Activated CD4-positive, alpha-beta T cell treated with anti-CD3 and anti-CD28 coated beads, Interleukin-2, amount 50 U/mL, for 4 hours (primary cell): ENCODE measurements around the gene SNX25.
"Not testable (repeated sequence)": the region's sequence is repeated elsewhere in the genome, so short reads cannot be mapped to it uniquely, and the experiment has no call there.

Experiments used
- DNase-seq, 2 experiments: peaks; one replicate each; pipeline ENCODE4 v3.0.0-alpha.2; 2020

SNX25 gene

DNA sequence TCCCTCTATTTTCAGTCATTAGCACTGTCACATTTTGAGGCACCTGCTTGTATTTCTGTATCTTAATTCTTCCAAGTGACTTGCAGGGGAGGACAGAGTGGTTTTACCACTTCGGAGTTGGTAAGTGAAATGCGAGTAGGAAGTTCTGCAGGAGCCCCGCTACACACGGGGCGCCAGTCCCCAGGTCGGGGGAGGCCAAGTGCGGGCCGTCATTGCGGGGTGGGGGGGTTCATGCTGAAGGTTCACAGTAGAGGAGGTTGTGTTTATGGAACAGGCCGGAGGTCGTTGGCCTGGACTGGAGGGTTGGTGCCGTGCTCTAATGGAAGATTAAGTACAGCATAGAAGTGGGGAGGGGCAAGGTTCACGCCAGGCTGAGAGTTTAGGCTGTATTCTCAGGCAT is 142.3 kb downstream of the SNX25 start:
- DNase-seq, result no peak

DNA sequence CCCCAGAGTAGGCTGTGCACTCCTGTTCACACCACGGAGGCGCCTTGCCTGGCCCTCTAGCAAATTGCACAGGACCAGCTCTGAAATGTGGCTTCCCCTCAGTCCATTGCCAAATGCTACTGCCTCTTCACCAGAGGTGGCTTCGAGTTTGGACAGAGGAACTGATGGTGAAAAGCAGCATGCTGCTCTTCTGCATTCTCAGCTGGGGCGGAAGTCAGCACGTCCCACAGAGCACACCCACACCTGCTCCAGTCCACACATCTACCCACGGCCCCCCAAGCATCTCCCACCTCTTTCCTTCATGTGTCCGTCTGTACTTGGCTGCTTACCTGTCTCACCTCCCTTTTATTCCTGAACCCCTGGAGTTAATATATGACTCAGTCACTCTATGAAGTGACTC is 142.8 kb downstream of the SNX25 start:
- no peak for DNase-seq

DNA sequence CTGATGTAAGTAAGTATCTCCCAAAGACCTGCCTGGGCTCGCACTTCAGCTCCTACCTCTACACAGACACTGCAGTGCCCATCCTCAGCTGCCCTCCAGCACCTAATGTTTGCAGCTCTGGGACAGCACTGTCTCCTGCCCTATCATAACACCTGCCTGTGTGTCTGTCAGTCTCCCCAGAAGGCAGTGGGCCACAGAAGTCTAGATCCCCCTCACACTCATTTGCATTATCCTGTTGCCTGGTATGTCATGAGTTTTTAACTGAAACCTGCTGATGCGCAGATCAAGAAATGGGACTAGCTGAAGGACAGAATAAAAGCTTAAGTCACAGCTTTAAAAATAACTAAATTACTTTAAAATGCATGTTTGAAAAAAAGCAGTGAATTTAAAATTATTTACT is 143.3 kb downstream of the SNX25 start:
- no peak for DNase-seq

DNA sequence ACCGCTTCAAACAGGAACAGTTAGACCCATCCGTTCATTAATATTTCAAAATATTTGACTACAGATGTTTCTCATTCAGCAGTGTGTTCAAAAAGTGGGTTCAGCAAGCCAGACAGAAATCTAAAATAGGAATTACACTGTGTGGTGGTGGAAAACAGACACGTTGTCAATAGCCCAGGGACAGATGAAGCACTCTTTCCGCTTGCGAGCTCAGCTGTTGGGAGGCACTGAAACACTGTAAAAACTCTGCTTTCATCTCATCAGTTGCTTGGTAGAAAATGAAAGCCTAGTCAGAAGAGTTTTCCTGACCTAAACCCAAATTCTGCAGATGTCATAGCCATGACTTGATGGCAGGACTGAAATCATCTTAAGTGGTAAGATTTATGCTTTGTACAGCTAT is 147.8 kb downstream of the SNX25 start:
- no peak for DNase-seq

DNA sequence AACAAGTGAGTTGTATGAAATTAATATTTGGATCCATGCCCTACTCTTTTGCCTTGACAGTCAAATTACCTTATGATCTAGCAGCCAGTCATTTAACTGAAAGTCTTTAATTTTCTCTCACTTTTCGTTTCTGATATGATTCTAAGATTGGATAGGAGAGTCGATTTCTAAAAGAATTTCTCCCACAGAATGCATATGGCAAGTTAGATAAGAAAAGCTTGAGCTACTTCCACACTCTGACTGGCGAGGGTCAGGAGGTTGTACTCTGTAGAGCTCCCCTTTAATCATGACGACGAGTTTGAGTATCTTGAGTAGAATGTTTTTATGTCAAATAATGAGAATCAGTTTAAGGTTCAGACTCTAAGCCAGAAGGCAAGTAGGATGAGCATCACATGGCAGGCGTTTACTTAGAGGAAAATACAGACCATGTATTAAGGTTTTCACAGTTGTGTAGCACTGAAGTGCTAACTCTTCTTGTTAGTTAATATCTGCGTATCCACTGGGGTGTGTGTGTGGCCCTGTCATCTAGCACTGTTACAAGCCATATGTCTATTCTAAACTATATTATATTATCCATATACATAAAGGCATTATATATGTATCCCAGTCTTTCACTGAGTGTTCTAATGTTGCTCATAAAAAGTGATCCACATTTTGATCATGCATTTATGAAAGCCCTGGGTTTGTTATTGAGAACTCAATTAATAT is 148.5 kb downstream of the SNX25 start:
- no peak for DNase-seq

DNA sequence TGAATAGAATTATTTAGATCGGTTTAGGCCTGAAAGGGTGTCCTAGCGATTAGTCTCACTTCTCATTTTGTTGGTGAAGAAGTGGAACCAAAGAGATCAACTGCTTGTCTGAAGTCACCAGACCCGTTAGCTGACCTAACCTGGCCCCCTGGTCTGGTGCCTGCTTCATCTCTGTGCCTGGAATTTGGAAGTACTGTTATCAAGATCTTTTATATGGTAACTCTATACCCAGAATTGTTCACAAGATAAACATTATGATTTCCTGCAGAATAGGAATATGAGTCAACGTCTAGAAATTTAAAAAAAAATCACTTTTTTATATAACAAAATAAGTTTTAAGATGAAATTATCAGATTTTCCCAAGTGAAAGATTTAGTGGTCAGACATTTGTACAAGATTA is 149.1 kb downstream of the SNX25 start:
- DNase-seq, result no peak

DNA sequence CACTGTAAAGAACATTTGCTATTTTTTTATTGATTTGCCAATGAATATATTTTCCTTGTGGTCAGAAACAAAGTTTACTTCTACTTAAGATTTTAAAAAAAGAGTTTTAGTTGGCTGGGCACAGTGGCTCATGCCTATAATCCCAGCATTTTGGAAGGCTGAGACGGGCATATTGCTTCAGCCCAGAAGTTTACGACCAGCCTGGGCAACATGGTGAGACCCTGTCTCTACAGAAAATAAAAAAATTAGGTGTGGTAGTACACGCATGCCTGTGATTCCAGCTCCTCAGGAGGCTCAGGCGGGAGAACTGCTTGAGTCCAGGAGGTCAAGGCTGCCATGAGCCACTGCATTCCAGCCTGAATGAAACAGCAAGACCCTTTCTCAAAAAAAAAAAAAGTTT is 149.6 kb downstream of the SNX25 start:
- no peak for DNase-seq

DNA sequence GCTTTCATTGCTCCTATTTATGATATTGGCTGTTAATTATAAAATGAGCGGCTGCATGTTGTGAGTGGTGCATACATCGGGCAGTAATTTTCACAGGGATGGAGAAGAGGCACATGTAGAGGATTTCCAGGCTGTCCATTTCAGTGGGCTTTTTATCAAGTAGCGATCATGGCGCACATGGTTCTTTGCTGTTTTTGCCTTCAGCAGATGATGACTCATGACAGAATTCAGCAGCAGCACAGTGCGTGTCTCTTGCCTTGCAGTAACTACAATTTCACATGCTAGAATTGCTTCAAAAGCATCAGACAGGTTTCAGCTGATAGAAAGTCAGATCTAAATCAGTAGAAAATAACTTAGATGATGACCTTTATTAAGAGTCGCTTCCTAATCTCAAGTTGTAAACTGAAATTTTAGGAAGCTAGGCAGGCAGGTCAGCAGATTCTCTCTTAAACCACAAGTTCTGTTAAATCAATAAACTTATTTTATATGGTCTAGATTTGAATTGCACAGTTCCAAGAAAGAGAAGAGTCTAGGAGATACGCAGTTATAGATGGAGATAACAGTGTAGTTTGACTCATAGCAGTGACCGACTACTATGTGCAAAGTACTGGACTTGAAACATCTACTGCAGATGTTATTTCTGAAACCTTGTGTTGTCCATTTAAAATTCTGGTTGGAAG is 150.5 kb downstream of the SNX25 start:
- DNase-seq, result no peak

DNA sequence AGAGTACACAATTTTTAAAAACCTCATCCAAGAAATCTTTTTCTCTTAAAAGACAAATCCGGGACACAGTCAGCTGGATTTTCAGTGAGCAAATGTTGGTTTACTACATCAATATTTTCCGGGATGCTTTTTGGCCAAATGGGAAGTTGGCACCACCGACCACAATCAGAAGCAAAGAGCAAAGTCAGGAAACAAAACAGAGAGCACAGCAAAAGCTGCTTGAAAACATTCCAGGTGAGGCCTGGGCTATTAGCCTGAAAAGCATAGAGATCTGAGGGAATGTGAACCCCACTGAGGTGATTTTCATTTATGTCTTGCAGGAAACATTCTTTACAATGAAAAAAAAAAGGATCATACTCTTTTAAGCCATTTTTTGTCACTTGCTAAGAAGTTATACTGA is 152.5 kb downstream of the SNX25 start:
- DNase-seq, result no peak

DNA sequence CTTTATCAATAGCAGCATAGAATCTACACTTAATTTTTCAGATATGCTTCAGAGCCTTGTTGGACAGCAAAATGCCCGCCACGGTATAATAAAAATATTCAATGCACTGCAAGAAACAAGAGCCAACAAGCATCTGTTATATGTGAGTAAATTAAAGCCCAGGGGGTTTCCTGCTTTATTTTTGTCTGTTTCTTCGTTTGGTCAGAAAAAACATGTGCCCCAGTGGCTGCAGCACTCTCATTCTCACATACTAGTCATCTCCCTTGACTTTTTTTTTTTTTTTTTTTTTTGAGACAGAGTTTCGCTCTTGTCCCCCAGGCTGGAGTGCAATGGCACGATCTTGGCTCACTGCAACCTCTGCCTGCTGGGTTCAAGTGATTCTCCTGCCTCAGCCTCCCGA is 153.2 kb downstream of the SNX25 start:
- DNase-seq, result not testable (repeated sequence)

DNA sequence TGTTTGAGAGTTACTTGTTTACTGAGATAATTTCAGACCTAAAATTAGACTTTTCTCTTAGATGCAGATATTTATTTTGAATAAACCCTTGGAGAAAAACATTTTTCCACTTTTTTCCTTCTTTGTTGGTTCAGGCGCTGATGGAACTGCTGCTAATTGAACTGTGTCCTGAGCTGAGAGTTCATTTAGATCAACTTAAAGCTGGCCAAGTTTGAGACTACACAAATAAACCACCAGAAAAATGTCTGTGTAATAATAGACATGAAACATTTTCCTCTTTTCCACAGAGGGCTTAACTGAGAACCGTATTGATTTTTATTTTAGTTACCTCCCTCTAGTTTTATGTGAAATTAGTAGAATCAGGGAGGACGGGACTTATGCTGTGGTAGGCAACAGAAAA is 153.9 kb downstream of the SNX25 start:
- DNase-seq, result no peak

DNA sequence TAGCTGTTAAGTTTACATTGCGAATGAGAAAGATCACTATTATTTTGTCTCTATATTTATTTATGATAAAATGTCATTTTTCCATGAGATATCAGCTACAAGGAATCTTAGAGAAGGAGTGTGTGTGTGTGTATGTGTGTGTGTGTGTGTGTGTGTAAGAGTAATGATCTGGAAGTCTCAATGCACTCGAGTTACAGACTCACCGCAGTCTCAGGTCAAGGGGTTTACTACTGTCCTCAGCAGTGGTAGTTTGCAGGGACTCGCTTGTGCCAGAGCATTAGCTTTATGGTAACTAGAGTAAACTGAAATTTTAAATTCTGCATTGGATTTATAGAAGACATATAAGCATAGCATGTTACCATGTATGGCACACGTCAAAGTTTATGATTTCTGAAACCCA is 155.5 kb downstream of the SNX25 start:
- DNase-seq, result no peak

DNA sequence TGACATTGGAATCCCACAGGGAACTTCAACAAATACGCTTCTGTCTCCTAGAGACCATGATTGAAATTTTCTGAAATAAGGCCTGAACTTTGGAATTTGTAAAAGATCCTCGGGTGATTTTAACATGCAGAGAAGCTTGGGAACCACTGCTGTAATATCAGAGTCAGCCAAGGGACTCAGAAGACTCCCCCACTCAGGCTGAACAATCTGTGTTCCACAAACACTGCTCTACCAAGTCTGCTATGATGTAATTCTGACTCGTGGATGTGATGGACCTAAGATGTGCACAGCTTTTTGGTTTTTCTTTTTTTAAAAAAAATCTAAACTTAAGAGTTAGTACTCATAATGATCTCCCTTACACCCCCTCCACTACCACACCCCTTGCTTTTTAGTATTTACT is 160.3 kb downstream of the SNX25 start:
- no peak for DNase-seq

DNA sequence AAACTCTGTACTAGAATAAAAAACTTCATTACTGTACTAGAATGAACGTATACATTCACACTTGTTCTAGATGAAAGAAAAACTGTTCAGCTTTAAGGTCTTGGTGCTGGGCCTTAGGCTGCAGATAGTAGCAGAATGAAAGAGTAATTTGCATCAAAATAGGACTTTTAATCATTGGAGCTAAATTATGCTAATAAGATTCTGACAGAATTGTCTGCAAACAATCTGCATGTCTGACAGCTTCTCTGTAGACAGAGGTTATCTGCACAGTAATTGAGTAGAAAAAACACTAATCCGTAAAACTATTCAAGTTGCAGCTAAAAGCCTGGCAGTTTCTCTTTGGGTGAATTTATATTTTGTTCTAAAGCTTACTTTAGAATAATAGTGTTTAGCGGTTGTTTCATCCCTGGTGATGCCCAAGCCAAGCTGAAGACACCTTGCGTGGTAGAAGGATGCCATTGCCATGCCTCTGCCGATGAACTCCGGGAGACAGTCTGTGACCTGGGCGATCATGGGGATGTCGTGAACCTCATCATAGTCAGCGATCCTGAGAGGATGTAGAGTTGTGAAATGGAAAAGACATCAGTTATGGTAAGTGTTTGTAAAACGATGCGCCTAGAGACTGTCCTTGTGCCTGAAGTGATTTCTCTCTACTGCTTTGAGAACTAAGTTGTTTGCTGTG is 161.0 kb downstream of the SNX25 start:
- no peak for DNase-seq

DNA sequence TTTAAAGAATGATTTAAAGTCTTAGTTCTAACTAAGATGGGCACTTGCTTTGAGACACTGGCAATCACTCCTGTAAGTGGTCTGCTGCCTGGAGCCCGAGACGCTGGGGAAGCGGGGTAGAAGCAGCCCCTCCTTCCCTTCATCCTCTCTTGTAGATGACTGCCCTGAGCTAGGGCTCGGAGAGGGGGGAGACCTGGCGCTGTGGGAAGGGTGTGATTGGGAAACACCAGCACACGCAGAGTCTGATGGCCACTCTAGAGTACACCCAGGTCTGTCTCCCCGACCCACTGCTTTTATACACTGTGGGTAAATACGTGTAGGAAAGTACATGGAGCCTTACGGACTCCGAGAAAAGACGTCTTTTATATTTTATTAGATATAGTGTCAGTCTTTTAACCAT is 162.3 kb downstream of the SNX25 start:
- DNase-seq, result no peak

DNA sequence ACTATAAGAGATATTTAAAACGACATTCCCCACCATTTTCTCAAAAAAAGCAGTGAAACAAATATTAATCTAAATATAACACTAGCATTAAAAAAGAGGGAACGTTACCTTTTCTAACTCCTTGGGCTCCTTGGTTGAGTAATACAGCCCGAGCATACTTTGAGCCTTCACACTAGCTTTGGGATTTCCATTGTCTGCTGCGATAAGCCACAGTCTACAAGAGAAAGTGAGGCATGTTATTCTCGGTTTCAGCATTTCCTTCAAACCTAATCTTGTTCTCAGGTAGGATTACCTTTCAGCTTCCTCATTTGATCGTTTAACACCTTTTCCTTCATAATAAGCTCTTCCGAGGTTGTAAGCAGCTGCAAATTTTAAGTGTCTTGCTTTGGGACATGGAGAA is 164.6 kb downstream of the SNX25 start:
- DNase-seq, result no peak

DNA sequence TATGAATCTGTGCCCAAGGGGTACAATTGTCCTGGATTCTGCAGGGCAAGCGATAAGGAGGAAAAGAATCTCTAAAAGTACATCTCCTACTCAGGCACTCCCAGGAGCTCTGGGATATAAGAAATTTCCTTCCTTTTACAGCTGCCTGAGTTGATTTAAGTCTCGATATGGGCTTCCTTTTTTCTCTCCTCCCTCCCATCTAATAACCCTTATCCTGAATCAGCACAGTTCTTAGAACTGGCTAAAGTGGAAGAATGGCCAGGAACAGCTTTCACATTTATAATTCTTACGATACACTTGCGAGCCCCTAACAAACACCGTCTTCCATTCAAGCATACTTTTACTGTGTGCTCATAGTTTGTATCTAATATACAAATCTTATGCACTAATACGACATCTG is 165.2 kb downstream of the SNX25 start:
- DNase-seq, result no peak

DNA sequence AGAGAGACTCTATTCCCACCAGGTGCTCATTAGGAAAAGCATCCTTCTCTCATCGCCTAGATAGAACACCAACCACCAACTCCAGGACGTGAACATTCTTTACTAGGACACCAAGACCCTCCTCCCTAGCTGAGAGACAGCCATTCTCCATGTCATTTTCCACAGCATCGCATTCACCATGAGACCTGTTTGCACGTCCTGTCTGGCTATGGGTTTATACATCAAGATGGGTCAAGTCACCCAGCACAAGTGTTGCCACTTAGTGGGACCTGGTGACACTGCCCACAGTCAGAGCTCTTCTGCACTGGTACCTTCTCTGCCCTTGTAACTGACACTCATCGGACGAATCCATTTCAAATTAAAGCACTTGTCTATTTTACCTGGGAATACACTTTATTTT is 168.9 kb downstream of the SNX25 start:
- no peak for DNase-seq

DNA sequence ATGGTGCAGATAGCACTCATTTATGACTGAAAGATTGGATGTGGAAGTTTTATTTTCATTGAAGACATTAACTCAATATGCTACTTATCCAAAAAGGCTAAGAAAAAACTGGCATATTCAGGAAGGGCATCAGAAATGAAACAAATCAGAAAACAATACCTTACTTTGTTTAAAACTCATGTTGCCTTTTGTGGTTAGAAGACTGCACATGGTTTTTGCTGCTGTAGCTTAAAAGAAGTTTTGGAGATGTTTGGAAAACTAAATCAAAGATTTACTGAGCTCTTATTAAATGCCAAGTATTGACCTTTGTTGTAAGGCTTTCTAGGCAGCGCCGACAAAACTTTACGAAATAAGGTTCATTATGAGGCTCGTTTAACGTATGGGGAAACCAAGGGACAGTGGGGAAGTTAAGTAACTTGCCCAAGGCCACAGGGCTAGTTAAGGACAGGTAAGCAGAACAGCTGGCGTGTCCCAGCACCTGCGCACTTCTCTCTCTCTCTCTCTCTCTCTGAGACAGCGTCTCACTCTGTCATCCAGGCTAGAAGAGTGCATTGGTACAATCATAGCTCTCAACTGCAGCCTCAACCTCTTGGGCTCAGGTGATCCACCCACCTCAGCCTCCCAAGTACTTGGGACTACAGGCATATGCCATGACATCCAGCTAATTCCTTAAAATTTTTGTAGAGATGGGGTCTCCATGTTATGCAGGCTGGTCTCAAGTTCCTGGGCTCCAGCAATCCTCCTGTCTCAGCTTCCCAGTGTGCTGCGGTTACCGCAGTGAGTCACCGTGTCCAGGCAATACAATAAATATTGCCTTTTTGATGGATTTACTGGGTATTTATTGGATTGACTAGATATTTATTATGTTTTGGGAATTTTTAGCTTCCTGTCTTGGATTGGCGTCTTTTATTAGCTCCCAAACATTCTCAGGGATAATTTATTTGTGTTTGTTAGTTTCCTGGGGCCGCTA is 170.2 kb downstream of the SNX25 start:
- no peak for DNase-seq

DNA sequence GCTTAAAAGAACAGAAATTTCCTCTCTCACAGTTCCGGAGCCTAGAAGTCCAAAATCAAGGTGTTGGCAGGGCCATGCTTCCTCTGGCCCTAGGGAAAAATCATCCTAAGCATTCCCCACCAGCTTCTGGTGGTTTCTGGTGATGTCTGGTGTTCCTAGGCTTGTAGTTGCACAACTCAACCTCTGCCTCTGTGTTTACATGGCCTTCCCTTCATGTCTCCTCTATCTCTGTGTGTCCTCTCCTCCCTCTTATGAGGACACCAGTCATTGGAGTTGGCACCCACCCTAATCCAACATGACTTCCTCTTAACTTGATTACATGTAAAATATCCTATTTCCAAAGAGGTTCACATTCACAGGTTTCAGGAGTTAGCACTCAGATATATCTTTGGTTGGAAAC is 170.9 kb downstream of the SNX25 start:
- DNase-seq, result no peak

DNA sequence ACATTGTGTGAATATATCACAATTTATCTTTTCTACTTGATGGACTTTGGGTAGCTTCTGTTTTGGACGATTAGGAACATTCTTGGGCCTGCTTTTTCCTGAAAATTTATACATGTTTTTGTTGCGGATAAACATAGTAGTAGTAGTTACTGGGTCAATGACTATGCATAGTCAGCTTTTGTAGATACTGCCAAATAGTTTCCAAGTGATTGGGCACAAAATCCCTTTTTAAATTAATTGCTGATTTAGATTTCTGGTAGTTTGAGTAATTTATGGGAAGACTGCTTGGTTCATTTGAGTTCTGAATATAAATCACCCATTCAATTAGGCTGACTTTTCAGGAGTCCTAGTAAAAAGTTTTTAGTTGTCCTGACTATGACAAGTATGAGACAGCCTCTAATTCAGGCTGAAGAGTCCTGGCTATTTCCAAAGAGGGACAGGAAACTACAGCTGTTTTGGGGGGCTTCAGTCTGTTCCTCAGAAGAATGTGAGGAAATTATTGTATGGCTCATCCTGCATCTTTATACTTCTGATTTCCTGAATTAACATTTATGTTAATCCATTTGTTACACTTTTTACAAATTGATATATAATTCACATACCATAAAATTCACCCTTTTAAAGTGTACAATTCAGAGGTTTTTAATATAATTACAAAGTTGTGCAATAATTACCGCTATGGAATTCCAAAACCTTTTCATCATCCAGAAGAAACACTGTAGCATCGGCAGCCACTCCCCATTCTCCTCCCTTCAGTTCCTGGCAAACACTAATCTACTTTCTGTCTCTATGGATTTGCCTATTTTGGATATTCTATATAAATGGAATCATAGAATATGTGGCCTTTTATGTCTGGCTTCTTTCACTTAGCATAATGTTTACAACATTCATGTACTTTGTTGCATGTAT is 172.1 kb downstream of the SNX25 start:
- DNase-seq, result no peak

DNA sequence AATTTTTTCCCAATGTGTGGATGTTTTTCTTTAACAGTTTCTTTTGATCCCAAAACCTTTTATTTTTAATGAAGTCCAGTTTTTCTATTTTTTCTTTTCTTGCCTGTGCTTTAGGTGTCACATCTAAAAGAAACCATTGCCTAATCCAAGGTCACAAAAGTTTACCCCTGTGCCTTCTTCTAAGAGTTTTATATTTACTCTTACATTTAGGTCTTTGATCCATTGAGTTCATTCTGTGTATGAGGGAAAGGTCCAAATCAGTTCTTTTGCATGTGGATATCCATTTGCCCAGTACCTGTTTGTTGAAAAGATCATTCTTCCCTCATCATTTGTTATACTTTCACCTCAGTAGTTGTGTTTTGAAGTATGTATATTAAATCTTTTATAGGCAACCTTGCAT is 173.4 kb downstream of the SNX25 start:
- DNase-seq, result no peak
